CD14-positive monocyte (primary cell): ENCODE results near the gene ZNF282. TPM values are rescaled to one million over a fixed set of nuclear protein-coding genes. Genes with fewer than 3 reads are reported as not detected.

ENCODE experiments used
- DNase-seq, 3 donors: peaks; one replicate each; pipeline ENCODE4 v3.0.0-alpha.2; 2011 to 2022
- H2AFZ ChIP-seq: 2 replicates; pipeline ENCODE4 v1.6.0; 2012; ENCODE audit warnings: mild to moderate bottlenecking, low read depth, low read length, inconsistent platforms; ENCODE audit not compliant: insufficient read depth, poor library complexity, severe bottlenecking
- H3K27ac ChIP-seq, 2 donors: 1 replicate in 1 of 2; 2 replicates in 1 of 2; pipeline ENCODE4 v1.5.1; 2012 to 2013; ENCODE audit warnings: low read length in 2 of 2, control low read depth in 1 of 2, inconsistent platforms in 1 of 2, low read depth in 1 of 2, mild to moderate bottlenecking in 1 of 2
- H3K27me3 ChIP-seq, 2 donors: one replicate each; pipeline versions ENCODE4 v1.6.0 to v1.6.1; 2011 to 2013; ENCODE audit warnings: low read length in 2 of 2; ENCODE audit not compliant: control insufficient read depth in 2 of 2, insufficient read depth in 2 of 2
- H3K36me3 ChIP-seq, 2 donors: replicated peaks in 1 of 2; 1 replicate in 1 of 2; 2 replicates in 1 of 2; pipeline versions ENCODE4 v1.5.1 to v1.6.1; 2012 to 2013; ENCODE audit warnings: low read length in 2 of 2, control low read depth in 1 of 2, inconsistent platforms in 1 of 2, mild to moderate bottlenecking in 1 of 2; ENCODE audit not compliant: insufficient read depth in 2 of 2, control insufficient read depth in 1 of 2
- H3K4me1 ChIP-seq, 2 donors: 1 replicate in 1 of 2; 2 replicates in 1 of 2; pipeline versions ENCODE4 v1.5.1 to v1.6.1; 2012 to 2013; ENCODE audit warnings: low read length in 2 of 2, control low read depth in 1 of 2, inconsistent platforms in 1 of 2, mild to moderate bottlenecking in 1 of 2, moderate library complexity in 1 of 2; ENCODE audit not compliant: insufficient read depth in 2 of 2, control insufficient read depth in 1 of 2
- H3K4me2 ChIP-seq: replicated peaks from 2 replicates; pipeline ENCODE3; 2012; ENCODE audit warnings: low read length, moderate library complexity, mild to moderate bottlenecking; ENCODE audit not compliant: poor library complexity, severe bottlenecking; ENCODE audit errors: extremely low read depth
- H3K4me3 ChIP-seq, 3 experiments: fragments of 200-600 bp in 1 of 3; sonication (generic) in 1 of 3; replicated peaks in 1 of 3; 1 replicate in 2 of 3; 2 replicates in 1 of 3; pipeline ENCODE4 v1.5.1; 2011 to 2013; ENCODE audit warnings: low read length in 3 of 3, mild to moderate bottlenecking in 3 of 3, control low read depth in 2 of 3, low read depth in 2 of 3, inconsistent platforms in 1 of 3, moderate library complexity in 1 of 3
- H3K79me2 ChIP-seq: 2 replicates; pipeline ENCODE4 v1.6.0; 2012; ENCODE audit warnings: mild to moderate bottlenecking, control low read depth, inconsistent platforms, low read length, moderate library complexity; ENCODE audit not compliant: insufficient read depth
- H3K9ac ChIP-seq: 2 replicates; pipeline ENCODE4 v1.6.0; 2017; ENCODE audit warnings: low read length, mild to moderate bottlenecking; ENCODE audit not compliant: insufficient read depth, poor library complexity, severe bottlenecking
- H3K9me3 ChIP-seq, 2 donors: replicated peaks in 1 of 2; 1 replicate in 1 of 2; 2 replicates in 1 of 2; pipeline versions ENCODE4 v1.5.1 to v1.6.1; 2012 to 2013; ENCODE audit warnings: low read length in 2 of 2, control low read depth in 1 of 2; ENCODE audit not compliant: control insufficient read depth in 1 of 2, insufficient read depth in 1 of 2
- H4K20me1 ChIP-seq: 2 replicates; pipeline ENCODE4 v1.6.0; 2012; ENCODE audit warnings: mild to moderate bottlenecking, low read length, control low read depth, moderate library complexity; ENCODE audit not compliant: insufficient read depth
- H3K27ac Mint-ChIP-seq, 7 donors: one replicate each; pipeline ENCODE4 v1.8.0; 2020; ENCODE audit warnings: mild to moderate bottlenecking in 7 of 7, mixed read lengths in 7 of 7, moderate library complexity in 6 of 7, inconsistent platforms in 2 of 7
- H3K27me3 Mint-ChIP-seq, 3 donors: one replicate each; pipeline ENCODE4 v1.8.0; 2021 to 2022; ENCODE audit warnings: low read depth in 3 of 3, mild to moderate bottlenecking in 3 of 3, mixed read lengths in 3 of 3, moderate library complexity in 3 of 3, inconsistent platforms in 1 of 3
- H3K36me3 Mint-ChIP-seq, 2 donors: one replicate each; pipeline ENCODE4 v1.8.0; 2020; ENCODE audit warnings: mixed read lengths in 2 of 2, inconsistent platforms in 1 of 2, mild to moderate bottlenecking in 1 of 2
- H3K4me1 Mint-ChIP-seq: one replicate; pipeline ENCODE4 v1.8.0; 2020; ENCODE audit warnings: mild to moderate bottlenecking, mixed read lengths
- H3K4me3 Mint-ChIP-seq, 2 donors: one replicate each; pipeline ENCODE4 v1.8.0; 2020; ENCODE audit warnings: mild to moderate bottlenecking in 2 of 2, mixed read lengths in 2 of 2, moderate library complexity in 1 of 2
- H3K9me3 Mint-ChIP-seq, 7 donors: one replicate each; pipeline ENCODE4 v1.8.0; 2020 to 2022; ENCODE audit warnings: mixed read lengths in 7 of 7, mild to moderate bottlenecking in 6 of 7, moderate library complexity in 6 of 7, inconsistent platforms in 2 of 7
- WGBS: methylation state at CpG from one replicate; pipeline ENCODE4 v1.1.5; 2013; ENCODE audit warnings: missing lambda C conversion rate; ENCODE audit not compliant: insufficient coverage; 5-methylcytosine and 5-hydroxymethylcytosine counted together
- intact Hi-C, 2 donors: fragments of 100-400 bp; cut with micrococcal nuclease; formaldehyde crosslinking; loops; one replicate each; pipeline versions ENCODE4 v1.15.0 to v1.15.1; 2023
- polyA plus RNA-seq, 3 donors: library from polyadenylated mRNA; depleted of rRNA in 1 of 3; unstranded in 2 of 3; stranded (reverse) in 1 of 3; fragments of 300-500 nt in 2 of 3; fragments of >200 nt in 1 of 3; fragmentation: Illumina TruSeq in 2 of 3; gene quantifications; 1 replicate in 2 of 3; 2 replicates in 1 of 3; pipeline ENCODE4 v1.2.3, GENCODE V29; 2012 to 2021
- TF ChIP-seq, protein P1 (sequence below): fragments of 200-600 bp; IDR thresholded peaks from one replicate; pipeline ENCODE4 v1.8.0; 2022; ENCODE audit warnings: antibody characterized with exemption, mild to moderate bottlenecking

The ZNF282 gene
- polyA plus RNA-seq, 3 donors, result 0.51 to 6.2 (median 0.86) TPM

DNA sequence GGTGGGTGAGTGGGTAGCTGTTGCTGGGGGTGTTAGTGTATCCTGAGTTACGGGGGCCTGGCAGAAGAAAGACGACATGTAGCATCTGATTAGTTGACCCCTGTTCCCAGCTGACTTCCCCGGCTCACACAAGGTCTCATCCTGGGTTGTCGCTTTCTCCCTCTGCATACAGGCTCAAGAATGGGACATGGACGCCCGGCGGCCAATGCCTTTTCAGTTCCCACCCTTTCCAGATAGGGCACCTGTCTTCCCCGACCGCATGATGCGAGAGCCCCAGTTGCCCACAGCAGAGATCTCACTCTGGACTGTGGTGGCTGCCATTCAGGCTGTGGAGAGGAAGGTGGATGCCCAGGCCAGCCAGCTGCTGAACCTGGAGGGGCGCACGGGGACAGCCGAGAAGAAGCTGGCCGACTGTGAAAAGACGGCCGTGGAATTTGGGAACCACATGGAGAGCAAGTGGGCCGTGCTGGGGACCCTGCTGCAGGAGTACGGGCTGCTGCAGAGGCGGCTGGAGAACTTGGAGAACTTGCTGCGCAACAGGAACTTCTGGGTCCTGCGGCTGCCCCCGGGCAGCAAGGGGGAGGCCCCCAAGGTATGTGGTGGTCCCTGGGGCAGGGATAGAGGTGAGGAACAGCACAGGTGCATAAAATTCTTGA is 2.9 kb downstream of the ZNF282 start:
- Mint-ChIP-seq H3K27me3 (no peaks in the 10 kb centered on the region), H3K4me3 (no peak overlapping the region), H3K27ac (peak overlapping the region in 1 of 7 donors; percentile 68), H3K9me3 (peaks cover 0 to 2% (median 0%) of the 10 kb centered on the region in 7 donors), H3K36me3 (peaks cover 42 to 55% of the 10 kb centered on the region in 2 donors), H3K4me1 (peaks cover 23% of the 10 kb centered on the region)
- Histone ChIP-seq H3K36me3 (peaks cover 42 to 48% of the 10 kb centered on the region in 2 donors), H2AFZ (no peak overlapping the region), H3K4me3 (no peak overlapping the region), H3K27me3 (no peaks in the 10 kb centered on the region), H3K4me1 (peaks cover 17 to 21% of the 10 kb centered on the region in 2 donors), H3K27ac (no peak overlapping the region), H4K20me1 (peaks cover 11% of the 10 kb centered on the region), H3K4me2 (no peak overlapping the region), H3K9ac (no peak overlapping the region), H3K79me2 (peaks cover 42% of the 10 kb centered on the region), H3K9me3 (no peaks in the 10 kb centered on the region)
- TF ChIP-seq, protein P1, sequence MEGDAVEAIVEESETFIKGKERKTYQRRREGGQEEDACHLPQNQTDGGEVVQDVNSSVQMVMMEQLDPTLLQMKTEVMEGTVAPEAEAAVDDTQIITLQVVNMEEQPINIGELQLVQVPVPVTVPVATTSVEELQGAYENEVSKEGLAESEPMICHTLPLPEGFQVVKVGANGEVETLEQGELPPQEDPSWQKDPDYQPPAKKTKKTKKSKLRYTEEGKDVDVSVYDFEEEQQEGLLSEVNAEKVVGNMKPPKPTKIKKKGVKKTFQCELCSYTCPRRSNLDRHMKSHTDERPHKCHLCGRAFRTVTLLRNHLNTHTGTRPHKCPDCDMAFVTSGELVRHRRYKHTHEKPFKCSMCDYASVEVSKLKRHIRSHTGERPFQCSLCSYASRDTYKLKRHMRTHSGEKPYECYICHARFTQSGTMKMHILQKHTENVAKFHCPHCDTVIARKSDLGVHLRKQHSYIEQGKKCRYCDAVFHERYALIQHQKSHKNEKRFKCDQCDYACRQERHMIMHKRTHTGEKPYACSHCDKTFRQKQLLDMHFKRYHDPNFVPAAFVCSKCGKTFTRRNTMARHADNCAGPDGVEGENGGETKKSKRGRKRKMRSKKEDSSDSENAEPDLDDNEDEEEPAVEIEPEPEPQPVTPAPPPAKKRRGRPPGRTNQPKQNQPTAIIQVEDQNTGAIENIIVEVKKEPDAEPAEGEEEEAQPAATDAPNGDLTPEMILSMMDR, result no peak
- intact Hi-C loops, result no loop called here
- DNase-seq, result no peak
- WGBS, result 92% methylated on average over 19 of the region's 22 CpGs

DNA sequence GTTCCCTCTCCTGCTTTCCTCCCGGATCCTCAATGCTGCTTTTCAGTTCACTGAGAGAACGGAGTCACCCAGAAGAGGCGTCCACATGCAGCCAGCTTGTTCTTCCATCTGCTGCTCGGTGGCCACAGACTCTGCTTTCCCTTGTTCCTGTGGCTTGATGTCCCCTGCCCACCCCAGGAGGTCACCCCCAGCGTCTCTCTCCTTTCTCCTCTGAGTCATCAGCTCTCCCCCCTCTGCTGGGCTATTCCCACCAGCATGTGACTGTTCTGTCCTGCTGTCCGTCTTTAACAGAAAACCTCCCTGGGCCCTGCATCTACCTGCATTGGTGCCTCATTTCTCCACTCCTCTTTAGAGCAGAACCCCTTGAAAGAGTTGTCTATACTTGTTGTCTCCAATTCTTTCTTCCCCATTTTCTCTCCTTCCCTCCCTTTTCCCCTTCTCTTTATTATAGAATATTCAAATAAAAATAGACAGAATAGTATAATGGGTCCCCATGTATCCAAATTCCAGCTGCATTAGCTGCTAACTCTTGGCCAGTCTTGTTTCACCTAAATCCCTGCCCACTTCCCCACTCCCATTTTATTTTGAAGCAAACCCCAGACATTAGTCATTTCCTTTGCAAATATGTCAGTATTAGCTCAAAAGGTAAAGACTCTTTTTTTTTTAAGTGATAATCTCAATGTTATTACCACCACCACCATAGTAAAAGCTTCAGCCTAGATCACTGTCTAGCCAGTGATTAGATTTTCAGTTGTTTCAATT is 4.1 kb downstream of the ZNF282 start:
- Histone ChIP-seq H3K9me3 (no peaks in the 10 kb centered on the region), H3K36me3 (peaks cover 53 to 60% of the 10 kb centered on the region in 2 donors), H3K79me2 (peaks cover 44% of the 10 kb centered on the region), H4K20me1 (peaks cover 17% of the 10 kb centered on the region), H3K27ac (no peak overlapping the region), H3K4me3 (no peak overlapping the region), H3K9ac (no peak overlapping the region), H2AFZ (no peak overlapping the region), H3K27me3 (no peaks in the 10 kb centered on the region), H3K4me2 (no peak overlapping the region), H3K4me1 (peaks cover 17 to 21% of the 10 kb centered on the region in 2 donors)
- Mint-ChIP-seq H3K36me3 (peaks cover 52 to 66% of the 10 kb centered on the region in 2 donors), H3K27me3 (no peaks in the 10 kb centered on the region), H3K4me3 (no peak overlapping the region), H3K27ac (peak overlapping the region in 4 of 7 donors; percentile 0 to 56 (median 20)), H3K4me1 (peaks cover 23% of the 10 kb centered on the region), H3K9me3 (peaks cover 0 to 4% (median 0%) of the 10 kb centered on the region in 7 donors)
- 95% methylated on average over 6 of the region's 6 CpGs for WGBS
- intact Hi-C loops, result no loop called here
- DNase-seq, result no peak
- TF ChIP-seq, protein P1, result no peak
